GOT3 (cell line): Measurements from ENCODE around the gene CLEC4D.
"Not testable (repeated sequence)": the region's sequence is repeated elsewhere in the genome, so short reads cannot be mapped to it uniquely, and the experiment has no call there.

Experiments used
- DNase-seq: peaks from one replicate; lab custom pipeline; 2025; ENCODE audit warnings: mixed read lengths; lab: John Stamatoyannopoulos, UW

Gene CLEC4D

DNA sequence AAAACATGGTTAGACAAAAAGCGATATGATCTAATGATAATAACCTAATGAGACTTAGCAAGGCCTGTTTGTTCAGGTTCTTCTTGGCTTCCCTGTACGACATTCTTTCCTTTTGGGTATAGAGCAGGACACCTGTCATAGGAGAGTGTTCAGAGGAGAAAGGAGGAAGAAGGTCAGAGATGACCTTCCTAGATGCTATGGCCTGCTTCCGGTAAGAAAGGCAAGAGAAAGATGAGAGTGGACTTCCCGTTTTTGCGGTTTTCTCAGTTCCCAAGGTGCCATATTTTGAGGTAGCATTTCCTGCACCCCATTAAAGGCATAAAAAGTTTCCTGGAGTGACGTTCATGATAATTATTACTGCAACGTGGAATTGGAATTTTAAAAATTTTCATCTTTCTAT lies 18.7 kb downstream of the CLEC4D start:
- DNase-seq: no peak

DNA sequence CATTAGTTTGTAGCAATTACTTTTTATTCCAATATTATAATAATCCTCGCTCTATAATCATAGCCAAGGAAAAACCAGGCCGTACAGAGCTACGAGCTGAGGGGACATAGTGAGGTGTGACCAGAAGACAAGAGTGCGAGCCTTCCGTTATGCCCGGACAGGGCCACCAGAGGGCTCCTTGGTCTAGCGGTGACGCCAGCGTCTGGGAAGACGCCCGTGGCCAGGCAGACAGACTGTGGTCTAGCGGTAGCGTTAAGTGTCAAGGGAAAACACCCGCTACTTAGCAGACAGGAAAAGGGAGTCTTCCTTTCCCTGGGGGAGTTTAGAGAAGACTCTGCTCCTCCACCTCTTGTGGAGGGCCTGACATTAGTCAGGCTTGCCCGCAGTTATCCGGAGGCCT lies 24.5 kb downstream of the CLEC4D start:
- not testable (repeated sequence) for DNase-seq

DNA sequence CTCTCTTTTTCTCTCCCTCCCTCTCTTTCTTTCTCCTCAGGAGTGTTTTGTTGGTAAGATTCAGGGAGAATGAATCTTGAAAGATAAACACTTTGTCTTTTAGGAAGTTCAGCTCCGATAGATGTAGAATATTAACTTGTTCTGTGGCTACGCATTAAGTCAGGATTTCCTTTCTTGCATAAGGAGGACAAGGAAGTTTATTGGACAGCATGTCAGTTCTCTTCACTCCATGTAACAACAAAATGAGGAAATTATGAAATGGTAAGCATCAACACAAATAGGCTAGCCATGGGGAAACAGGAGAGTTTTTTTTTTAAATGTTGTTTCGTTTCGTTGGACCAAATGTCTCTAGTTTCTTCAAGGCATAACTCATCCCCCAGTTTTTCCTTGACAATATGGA lies 27.5 kb downstream of the CLEC4D start, which contains the start of gene CLEC4E:
CLEC4E (minus strand) TSS at position 75 of the 400 bp plus-strand sequence. CDS start 108 bp downstream, outside the sequence.
- DNase-seq: not testable (repeated sequence)

DNA sequence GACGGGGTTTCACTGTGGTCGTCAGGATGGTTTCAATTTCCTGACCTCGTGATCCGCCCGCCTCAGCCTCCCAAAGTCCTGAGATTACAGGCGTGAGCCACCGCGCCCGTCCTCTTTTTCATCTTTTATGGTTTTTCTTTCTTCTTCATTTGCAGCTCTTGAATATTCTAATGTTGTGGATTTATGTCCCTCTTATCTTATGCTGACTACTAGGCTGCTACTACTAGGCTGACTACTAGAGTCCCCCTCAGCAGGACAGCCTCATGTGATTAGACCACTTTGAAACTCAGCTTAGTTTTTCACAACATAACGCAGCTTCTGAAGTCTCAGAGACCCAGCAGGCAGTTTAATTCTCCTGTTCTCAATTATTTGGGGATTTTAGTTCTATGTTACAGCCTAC lies 28.3 kb downstream of the CLEC4D start:
- DNase-seq: no peak

DNA sequence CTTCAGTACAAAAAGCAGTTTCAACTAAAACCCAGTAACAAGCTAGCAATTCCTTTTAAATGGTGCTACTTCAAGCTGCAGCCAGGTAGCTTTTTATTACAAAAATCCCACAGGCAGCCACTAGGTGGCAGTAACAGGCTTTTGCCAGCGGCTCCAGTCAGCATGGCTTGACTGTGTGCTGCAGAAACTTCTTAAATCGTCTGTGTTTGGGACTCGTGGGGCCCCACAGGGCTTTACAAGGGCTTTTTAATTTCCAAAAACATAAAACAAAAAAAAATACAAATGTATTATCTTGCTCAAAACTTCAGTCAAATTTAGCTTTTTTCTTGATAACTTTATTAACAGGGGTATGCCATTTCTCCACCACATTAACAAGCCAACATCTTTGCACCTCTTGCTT lies 31.0 kb downstream of the CLEC4D start:
- DNase-seq: peak; percentile 11

DNA sequence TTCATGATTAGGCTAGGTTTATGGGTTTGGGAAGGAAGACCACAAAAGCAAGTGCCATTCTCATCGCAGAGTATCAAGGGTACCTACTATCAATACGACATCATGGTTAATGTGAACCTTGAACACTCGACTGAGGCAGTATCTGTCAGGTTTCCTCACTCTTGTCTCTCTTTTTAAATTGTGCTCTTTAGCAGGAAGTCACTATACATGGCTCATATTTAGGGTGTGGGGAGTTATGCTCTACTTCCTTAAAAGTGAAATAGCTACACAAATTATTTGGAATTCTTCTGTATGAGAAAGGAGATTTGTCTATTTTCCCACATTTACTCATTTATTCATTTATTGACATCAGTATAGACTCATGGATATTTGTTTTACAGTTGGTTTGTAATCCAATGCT lies 33.3 kb downstream of the CLEC4D start:
- no peak for DNase-seq

DNA sequence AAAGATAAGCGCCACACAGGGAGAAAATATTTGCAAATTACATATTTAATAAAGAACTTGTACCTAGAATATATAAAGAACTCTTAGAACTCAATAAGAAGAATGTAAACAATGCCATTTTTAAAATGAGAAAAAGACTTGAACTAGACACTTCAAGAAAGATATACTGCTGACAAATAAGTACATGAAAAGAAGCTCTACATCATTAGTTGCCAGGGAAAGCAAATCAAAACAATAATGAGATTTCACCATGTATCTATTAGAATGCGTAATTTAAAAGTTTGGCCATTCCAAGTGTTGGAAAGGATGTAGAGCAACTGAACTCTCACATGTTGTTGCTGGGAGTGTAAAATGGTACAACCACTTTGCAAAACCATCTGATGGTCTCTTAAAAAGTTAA lies 34.3 kb downstream of the CLEC4D start:
- no peak for DNase-seq

DNA sequence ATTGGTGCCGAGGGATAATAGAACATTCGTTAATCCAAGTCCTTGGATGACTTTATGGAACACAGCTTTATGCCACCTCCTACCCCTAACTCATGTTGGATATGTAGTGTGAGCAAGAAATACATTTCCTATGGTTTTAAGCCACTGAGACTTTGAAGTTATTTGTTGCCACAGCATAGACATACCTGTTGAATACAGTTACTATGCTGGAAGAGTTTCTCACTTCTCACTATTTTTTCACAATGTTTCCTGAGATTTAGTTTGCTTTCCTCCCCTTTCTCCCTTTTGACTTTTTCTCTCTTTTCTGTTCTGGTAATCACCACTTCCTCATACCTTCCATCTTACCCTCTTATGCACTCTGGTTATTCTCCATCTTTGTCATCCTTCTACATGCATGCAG lies 34.9 kb downstream of the CLEC4D start:
- DNase-seq: no peak

DNA sequence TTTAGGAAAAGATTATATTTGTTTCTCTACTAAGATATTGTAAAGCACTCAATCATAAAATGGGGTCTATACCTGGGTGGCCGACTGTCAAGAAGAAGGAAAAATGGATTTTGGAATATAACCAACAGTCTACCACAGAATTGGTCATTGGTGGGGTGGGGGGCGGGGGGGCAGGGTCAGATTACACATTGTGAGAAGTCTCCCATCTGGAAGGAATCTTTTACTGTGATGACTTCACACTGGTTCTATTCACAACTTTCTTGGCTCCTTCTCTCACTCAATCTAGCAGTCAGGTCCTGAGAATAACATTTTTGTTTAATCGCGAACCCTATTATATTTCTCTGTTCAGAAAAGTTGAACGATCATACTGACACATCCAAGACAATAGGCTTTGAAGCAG lies 36.1 kb downstream of the CLEC4D start:
- no peak for DNase-seq

DNA sequence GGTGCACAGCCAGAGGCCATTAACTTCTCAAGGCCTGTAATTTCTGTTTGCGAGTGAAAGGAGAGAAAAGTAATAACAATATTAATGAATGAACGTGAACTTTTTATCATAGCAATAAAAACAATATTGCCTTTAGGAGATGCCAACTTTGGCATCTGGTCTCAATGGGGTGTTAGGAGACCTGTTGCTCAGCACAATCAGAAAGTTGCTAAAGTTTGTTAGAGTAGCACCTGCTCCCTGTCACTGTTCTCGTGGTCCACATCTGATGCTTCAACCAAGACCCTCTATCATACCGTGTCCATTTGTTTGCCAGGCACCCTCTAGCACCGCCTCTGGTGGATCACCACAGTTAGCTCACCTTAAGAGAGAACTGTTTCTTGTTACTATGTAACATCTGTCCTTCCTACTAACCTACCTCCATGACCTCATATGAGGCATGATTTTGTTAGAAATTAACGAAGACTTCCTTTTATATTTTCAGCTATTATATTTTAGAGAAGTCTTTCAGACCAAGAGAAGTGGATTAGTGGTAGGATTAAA lies 39.9 kb downstream of the CLEC4D start:
- no peak for DNase-seq

DNA sequence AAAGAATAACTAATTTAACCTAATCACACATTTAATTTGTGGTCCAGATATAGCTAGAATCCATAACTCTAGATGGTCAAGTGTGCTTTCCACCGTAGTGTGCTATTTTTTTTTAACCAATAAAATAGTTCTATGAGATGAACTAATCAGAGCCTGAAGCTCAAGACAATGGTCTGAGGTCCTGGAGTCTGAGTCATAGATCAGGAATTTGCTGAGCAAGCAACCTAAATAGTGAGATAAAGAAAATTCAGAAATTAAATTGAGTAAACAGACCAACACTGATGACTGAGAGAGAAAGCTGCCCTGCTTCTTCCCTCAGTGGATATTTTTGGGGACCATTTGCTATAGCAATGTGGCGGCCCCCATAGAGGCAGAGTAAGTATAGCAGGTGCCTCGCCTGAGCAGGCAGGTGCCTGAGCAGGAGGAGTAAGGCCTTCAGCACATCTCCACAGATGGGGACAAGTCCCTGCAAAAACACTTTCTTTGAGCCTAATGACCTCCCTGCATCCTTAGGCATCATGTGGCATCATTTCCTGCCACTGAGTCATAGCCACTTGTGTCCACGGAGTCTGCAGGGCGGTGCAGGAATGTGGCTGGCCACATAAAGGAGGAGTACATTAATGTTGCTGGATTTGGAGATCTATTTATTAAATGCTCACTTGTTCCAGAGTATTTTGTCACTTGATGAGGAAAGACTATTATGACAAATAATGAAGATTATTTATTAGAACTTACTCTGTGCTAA lies 41.3 kb downstream of the CLEC4D start:
- no peak for DNase-seq

DNA sequence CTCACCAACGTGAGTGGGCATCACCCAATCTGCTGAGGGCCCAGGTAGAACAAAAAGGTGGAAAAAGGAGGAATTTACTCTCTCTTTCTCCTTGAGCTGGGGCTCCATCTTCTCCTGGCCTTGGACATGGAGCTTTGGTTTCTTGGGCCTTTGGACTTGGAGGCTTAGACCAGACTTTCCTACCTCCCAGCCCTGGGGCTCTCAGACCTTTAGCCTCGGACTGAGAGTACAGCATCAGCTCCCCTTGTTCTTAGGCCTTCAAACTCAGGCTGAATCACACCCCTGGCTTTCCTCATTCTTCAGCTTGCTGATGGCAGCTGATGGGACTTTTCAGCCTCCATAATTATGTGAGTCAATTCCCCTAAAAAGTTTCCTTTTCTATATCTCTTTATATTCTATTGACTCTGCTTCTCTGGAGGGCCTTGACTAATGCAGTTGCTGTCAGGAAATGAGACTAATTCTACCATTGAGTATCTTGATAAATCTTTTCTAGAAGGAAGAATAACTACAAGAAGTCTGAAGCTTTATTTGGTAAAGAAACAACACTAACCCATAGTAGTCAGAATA lies 43.3 kb downstream of the CLEC4D start:
- DNase-seq: no peak

DNA sequence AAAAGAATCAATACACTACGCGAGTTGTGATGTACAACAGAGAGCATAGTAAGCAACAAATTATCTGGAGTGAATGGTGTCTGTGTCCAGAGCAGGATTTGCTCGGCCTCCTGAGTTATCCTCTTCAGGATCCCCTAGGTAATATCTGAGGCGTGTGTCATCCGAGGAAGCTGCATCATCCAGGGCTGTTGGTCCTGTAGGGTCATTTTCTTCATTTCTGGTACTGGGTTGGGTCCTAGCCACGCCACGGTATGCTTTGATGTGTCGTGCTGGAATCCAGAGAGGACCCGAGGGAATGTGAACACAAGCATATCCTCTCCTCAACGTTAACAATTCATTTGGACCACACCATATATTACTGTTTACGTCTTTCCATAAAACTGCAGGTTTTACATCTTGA lies 46.4 kb downstream of the CLEC4D start:
- DNase-seq: no peak

DNA sequence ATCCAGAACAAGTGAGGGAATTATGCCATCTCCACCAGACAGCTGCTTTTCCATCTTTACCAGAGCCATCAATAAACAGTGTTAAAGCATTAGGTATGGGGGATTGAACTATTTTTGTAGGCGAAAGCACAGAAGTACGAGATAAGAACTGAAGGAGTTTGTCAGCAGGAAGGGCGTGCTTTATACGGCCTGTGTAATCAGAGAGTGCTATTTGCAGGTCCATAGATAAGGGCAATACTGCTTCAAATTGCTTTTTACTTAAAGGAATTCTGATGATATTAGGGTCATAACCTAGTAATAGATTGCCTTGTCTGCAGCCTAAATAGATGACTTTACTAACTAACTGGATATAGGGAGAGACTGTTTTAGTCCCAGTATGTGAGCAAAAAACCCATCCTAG lies 47.7 kb downstream of the CLEC4D start:
- DNase-seq: no peak

DNA sequence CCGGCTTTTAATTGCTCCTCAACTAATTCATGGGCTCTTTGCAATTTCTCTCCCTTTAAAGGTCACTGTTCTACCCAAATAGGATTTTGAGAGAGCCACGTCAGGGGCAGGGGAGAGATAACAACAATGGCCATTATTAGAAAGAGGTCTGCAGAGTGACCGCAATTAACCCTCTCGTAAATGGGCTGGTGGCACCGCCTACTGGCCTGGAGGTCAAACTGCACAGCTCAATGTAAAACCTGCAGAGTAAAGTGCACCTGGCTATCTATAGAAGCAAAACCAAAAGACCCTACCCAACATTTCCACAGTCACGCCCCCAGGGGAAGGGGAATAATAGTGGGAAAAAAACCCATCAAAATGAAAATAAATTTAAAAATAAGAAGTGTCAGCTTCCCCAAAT lies 49.0 kb downstream of the CLEC4D start:
- no peak for DNase-seq

DNA sequence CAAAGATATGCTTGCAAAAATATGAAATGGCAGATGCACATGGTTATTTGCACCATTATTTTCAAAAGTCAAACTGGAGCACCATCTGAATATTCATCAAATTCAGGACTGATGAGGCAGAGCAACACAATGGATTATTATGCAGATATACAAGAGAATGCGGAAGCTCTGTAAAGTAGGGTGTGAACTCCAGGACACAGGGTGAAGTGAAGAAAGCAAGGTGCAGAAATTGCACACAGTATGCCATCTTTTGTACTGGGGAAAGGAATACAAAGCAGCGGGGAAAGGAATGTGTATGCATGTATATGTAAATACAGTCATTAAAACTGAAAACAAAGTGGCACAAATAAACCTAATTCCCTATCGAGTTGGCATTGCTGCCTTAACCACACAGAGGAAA lies 50.1 kb downstream of the CLEC4D start:
- no peak for DNase-seq

DNA sequence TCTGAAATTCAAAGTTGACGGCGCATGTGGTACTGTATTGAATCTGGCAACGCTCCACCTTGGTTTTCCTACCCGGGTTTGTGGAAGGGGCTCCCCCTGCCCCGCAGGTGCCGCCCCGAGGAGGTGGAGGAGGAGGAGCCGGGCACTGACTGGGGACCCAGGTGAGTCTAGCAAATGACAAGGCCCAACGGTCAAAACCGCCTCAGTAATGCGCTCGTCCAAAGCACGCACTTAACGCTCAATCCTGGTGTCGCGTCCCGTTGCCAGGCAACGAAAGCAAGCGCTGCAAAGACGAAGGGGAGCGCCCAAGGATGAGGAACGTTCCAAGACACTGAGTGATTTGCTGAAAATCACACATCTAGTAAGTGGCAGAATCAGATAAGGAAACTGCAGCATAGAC lies 51.4 kb downstream of the CLEC4D start:
- DNase-seq: no peak

DNA sequence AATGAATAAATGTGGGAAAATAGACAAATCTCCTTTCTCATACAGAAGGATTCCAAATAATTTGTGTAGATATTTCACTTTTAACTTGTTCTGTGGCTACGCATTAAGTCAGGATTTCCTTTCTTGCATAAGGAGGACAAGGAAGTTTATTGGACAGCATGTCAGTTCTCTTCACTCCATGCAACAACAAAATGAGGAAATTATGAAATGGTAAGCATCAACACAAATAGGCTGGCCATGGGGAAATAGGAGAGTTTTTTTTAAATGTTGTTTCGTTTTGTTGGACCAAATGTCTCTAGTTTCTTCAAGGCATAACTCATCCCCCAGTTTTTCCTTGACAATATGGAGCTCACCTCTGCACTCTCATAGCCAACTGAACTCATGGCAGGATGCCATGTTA lies 52.7 kb downstream of the CLEC4D start:
- DNase-seq: not testable (repeated sequence)

DNA sequence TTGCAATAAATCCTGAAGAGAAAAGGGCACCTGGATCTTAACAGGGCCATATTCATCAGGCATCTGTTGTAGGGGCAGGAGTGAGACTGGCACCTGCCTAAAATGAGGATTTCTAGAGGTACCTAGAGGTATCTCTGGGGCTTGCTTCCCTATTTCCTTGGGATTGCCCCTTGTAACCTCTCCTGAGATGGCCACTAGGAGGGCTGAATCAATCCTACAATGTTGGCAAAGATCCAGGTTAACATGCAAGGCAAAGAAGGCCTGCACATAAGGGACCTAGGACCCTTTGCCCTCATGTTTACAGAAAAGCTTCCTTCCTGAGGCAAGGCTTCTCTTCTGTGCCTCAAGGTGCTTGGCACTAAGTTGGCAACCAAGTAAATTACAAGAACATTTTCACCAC lies 53.2 kb downstream of the CLEC4D start:
- DNase-seq: no peak
